Measurements from ENCODE around the gene ZNF511.

- no peak for TF ChIP-seq POLR2A (conservative IDR thresholded peaks at IDR 0.05)
- no peak for TF ChIP-seq ZBTB33 (CRISPR knock-in tag; IDR thresholded peaks at IDR 0.05)
Observed at GRCh38 chr10:133275684-133276092, 33.0 kb upstream of the ZNF511 start.

Data from K562 (cell line).